HG02623 (cell line): ENCODE data around the gene ARPC4.
"Not testable (repeated sequence)": the region's sequence is repeated elsewhere in the genome, so short reads cannot be mapped to it uniquely, and the experiment has no call there.

Experiments
- ATAC-seq: cut with Tn5 transposase; IDR thresholded peaks from one replicate; pipeline ENCODE4 v1.9.1; 2021; ENCODE audit warnings: moderate library complexity; ENCODE audit not compliant: unreplicated experiment

The ARPC4 gene

DNA sequence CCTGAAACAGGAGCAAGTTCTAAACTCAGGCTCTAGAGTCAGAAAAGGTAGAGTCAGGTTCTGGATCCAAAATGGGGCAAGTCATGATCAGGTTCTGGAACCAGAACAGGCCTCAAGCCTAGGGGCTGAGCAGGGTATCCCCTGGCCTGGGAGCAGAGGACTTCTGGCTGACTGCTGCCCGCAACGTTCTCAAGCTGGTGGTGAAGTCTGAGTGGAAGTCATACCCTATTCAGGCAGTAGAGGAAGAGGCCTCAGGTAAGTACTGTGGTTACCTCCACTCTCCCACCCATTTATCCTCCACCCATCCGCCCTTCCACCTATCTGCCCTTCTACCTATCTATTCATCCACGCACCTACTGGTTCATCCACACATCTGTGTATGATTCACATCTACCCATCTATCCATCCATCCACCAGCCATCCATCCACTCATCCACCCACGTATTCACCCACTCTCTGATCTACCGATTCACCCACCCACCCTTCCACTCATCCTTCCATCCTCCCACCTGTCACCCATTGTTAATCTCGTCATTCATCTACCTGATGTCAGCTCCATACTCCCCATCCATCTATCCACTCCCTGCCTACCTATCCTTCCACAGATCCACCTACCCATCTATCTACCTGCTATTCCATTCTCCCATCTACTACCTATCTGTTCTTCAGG lies 25.9 kb downstream of the ARPC4 start:
- ATAC-seq: no peak

DNA sequence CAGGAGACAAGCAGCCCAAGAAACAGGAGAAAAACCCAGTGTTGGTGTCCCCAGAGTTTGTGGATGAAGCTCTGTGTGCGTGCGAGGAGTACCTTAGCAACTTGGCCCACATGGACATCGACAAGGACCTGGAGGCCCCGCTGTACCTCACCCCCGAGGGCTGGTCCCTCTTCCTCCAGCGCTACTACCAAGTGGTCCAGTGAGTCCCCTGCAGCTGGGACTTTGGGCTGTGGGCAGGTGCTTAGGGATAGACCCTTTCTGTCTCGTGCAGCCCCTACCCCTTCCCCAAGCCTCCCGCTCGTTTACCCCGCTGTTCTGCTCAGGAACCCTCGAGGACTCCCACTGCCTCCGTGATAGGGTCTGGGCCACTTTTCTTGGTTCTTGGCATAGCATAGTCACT lies 27.7 kb downstream of the ARPC4 start:
- no peak for ATAC-seq

DNA sequence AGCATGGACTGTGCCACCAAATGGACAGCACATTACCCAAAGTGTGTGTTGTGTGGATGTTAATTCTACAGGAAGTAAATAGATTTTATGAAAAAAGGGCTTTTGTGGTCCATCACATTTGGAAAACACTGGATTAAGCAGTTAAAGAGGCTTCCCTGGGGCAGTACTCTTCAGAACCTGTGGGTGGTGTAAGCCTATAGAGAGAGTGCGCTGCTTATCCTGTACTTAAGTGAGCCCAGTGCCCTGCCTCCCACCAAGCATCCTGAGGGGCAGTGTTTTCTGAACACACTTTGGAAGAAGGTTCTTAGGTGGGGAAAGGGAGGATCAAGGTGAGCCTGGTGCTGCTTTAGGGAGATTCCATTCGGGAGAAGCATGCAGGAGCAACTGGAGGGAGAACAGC lies 28.1 kb downstream of the ARPC4 start:
- no peak for ATAC-seq

DNA sequence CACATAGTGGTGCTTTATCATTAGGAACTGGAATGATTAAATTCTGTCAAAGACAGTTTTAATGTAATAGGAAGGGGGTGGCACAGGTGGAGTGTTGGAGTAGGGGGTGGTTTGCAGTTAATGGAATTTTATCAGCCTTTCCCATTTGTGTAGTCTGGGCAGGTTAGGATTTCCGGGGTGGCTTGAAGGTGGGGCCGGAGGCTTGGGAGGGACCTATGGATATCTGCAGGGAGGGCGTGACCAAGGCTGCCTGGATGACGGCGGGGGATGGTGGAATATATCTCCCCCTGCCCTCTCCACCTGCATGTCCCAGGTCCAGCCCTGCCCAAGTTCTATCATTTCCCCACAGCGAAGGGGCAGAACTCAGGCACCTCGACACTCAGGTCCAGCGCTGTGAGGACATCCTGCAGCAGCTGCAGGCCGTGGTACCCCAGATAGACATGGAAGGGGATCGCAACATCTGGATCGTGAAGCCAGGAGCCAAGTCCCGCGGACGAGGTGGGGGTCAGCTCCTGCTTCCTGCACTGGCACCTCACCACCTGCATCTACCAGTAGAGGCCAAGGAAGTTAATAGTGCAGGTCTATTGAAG lies 32.7 kb downstream of the ARPC4 start:
- no peak for ATAC-seq

DNA sequence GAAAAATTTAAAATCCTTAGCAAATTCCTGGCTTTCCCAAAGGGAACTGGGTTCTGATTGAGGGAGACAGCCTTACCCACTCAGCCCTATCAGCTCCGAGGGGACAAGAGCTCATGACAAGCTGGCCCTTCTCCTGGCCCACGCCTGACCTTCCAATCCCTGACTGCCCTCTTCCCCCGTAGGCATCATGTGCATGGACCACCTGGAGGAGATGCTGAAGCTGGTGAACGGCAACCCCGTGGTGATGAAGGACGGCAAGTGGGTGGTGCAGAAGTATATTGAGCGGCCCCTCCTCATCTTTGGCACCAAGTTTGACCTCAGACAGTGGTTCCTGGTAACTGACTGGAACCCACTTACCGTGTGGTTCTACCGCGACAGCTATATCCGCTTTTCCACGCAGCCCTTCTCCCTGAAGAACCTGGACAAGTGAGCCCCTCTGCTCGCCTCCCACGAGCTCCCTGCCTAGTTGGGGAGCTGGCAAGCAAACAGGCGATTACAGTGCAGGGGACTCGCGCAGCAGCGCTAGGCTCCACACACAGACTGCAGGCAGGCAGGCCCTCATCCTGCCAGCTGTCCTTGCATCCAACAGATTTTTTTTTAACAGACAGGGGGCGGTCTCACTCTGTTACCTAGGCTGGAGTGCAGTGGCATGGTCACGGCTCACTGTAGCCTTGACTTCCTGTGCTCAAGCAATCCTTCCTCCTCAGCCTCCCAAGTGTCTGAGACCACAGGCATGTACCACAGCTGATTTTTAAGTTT lies 34.1 kb downstream of the ARPC4 start:
- ATAC-seq: no peak

DNA sequence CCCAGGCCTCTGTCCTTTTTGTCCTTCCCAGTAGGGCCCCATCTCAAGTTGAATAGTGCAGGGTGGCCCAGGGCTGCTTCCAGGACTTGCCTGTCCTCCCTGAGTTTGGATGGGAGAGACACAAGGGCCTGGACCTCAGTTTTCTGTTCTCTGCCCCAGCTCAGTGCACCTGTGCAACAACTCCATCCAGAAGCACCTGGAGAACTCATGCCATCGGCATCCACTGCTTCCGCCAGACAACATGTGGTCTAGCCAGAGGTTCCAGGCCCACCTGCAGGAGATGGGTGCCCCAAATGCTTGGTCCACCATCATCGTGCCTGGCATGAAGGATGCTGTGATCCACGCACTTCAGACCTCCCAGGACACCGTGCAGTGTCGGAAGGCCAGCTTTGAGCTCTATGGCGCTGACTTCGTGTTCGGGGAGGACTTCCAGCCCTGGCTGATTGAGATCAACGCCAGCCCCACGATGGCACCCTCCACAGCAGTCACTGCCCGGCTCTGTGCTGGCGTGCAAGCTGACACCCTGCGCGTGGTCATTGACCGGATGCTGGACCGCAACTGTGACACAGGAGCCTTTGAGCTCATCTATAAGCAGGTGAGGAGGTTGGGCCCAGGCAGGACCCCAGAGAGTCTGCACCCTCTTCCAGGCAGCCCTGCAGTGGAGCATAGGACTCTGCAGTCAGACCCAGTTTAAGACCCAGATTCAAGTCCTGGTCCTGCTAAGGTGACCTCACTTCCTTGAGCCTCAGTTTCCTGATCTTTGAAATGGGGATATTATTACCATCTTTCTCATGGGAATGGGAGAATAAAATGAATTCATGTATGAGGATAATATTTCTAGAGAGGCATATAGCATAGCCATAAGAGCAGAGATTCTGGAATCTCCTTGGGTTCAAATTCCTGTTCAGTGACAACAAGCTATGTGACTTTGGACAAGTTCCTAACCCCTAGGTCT lies 36.2 kb downstream of the ARPC4 start:
- ATAC-seq: no peak

DNA sequence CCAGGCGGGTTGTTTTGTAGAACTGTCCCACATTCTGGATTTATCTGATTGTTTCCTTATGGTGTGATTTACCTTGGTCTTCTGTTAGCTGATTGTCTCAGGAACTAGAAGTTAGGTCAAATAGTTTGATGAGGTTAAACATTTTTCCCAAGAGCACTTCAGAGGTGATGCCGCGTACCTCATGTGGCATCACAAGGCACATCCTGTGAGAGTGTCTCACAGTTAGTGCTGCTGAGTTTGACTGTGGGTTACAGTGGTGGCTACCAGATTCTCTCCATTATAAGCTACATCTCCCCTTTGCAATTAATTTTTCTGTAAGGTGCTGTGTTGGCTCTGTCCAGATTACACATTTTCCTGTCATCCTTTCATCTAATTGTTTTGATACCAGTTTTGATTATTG lies 38.4 kb downstream of the ARPC4 start:
- no peak for ATAC-seq

DNA sequence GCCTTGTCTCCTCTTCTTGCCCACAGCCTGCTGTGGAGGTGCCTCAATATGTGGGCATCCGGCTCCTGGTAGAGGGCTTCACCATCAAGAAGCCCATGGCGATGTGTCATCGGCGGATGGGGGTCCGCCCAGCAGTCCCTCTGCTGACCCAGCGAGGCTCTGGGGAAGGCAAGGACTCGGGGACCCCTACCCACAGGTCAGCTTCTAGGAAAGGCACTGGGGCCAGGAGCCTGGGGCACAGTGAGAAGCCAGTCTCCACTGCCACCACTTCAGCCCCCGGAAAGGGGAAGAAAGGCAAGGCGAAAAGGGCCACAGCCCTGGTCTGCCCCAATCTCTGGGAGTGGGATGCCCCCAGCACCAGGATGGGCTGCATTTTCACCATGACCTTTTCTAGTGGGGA lies 40.2 kb downstream of the ARPC4 start:
- ATAC-seq: no peak

DNA sequence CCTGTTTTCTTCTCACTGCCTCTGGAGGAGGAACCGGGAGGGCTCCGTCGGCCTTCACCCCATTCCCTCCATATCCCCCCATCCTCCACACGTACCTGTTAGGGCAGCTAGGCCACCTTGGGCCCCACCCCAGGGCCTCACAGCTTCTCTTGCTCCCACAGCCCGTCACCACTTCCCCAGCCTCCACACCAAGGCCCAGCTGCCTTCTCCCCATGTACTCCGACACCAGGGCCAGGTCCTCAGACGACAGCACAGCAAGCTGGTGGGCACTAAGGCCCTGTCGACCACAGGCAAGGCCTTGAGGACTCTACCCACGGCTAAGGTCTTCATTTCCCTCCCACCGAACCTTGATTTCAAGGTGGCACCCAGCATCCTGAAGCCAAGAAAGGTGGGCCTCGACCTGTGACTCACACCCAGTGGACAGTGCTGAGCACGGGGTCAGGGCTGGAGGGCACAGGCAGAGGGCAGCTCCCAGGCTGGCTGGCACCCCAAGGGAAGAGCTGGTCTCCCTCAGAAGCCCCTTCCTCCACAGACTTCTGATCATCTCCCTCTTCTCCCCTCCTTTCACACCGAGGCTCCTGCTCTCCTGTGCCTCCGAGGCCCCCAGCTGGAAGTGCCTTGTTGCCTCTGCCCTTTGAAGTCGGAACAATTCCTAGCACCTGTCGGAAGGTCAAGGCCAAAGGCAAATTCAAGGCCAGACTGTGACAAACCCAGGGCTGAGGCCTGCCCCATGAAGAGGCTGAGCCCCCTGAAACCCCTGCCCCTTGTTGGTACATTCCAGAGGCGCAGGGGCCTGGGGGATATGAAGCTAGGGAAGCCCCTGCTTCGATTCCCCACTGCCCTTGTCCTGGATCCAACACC lies 41.9 kb downstream of the ARPC4 start:
- ATAC-seq: no peak

DNA sequence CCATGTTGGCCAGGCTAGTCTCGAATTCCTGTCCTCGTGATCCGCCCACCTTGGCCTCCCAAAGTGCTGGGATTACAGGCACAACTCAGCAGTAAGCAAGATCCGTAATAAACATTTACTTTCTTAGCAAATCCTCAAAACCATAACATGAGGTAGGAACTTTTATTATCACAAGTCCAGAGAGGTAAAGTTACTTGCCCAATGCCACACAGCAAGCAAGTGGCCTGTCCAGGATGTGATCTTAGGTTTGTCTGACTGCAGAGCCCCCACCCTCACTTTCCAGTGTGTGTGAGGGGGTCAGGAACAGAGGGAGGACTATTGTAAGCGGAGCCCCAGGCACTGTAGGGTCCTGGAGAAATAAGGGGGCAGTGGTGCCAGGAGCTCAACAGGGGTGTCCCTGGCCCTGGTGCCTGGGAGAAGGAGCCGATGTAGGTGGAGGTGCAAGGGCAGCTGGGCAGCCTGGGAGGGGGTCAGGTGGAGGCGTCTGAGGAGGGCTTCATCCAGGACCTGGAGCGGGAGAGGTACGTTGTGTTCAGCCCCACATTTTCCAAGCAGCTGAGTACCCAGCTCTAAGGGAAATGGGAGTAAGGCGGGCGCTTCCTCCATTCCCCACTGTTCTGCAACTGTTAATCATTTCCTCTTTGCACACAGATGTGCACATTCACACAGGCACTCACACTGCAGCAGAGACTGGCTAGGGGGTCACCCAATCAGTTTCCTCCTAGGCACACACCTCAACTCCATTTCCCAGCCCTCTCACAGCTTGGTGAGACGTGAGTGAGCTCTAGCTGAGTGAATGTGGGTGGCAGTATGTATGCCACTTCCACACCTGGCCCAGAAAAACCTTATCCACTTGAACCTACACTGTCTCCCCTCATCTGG lies 45.1 kb downstream of the ARPC4 start:
- no peak for ATAC-seq

DNA sequence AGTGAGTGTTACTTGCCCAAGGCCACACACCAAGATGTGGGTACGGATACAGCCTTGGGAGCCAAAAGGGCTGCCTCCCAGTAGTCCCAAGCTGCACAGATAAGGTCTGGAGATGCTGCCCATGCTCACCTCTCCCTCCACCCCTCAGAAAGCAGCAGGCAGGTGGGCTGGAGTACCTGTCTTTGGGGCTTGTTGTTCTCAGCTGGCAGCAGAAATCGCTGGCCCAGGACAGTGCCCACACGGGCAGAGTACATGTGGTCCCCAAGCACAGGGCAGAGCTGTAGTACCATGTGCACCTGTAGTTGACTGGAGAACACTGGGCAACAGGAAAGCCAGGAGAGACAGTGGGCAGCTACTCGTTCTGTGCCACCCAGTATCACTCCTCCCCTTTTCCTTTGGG lies 46.0 kb downstream of the ARPC4 start:
- ATAC-seq: no peak

DNA sequence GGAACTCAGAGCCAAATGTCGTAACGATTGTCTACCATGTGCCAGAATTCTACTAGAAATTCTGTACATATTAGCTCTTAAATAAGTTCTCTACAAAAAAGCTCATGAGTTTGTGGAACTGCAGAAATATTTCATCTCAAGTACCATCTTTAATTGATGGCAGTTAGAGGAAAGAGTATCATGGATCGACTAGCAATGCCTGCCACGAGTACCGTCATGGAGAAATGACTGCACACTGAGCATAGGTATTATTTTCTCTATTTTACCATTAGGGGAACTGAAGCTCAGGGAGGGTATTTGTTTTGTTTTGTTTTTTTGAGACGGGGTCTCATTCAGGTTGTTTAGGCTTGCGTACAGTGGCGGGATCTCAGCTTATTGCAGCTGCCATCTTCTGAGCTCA lies 48.1 kb downstream of the ARPC4 start:
- no peak for ATAC-seq

DNA sequence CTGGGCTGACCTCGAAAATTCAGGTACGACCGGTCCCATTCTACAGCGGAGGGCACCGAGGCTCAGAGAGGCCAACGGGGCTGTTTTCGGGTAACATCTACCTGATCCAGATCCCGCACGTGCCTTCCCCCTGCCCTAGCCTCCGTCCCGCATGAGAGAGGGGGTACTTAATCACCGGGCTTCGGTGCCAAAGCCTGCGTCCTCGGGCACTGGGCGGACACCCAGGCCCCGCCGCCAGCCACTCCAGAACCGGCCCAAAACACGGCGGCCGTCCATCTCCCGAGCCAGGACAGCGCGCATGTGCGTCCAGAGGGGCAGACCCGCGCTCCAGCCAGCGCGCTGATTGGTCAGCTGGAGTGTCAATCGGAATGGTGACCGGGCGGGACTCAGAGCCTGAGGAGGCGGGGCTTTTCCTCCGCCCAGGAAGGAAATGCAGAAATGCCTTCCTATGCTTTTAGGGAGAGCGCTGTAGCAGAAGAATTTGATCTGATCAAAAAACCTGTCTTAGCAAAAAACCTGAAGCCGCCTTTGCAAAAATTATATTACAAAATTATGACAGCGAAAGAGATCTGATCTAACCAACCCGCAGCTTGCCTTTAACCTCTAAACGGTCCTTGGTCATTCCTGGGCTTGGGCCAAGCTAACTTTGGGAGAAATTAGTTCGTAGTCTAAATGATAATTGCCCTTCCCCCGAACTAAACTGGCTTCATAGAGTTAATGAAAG lies 51.0 kb downstream of the ARPC4 start, which contains the start of gene RPUSD3:
Gene RPUSD3 (minus strand): TSS at position 294 of the 724 bp plus-strand sequence. CDS start 18 bp downstream, at position 276.
- ATAC-seq: peak; percentile 95

DNA sequence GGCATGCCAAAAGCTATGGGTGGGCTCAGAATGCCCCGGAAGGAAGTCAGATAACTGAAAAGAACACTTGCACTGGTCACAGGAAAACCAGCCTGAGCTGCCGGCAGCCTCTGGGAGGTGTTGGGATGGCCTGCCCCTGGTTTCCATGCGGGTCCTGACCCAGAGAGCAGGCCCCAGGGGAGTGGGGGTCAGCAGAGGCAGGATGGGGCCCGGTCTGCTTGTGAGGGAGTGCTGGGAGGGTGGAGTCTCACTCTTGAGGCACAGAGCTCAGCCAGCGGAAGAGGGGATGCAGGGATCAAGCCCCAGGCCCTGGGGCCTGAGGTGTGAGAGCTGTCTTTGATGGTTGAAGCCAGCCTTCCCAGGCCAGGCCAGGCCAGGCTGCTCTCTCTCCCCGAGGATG lies 53.3 kb downstream of the ARPC4 start:
- ATAC-seq: no peak

DNA sequence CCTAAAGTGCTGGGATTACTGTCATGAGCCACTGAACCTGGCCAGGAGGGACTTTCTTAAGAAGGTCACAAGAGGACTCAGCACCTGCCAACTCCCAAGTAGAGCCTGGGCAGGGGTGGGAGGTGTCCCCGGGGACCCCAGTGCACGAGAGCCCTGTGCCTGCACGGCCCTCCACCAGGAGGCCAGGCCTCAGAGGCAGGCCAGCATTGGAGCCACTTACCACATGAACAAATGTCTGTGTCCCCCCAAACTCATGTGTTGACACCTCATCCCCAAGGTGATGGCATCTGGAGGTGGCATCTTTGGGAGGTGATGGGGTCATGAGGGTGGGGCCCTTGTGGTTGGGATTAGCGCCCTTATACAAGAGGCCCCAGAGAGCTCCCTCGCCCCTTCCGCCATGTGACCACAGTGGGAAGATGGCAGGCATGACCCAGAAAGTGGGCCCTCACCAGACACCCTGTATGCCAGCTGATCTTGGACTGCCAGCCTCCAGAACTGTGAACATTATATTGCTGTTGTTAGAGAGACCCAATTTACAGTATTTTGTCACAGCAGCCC lies 54.1 kb downstream of the ARPC4 start:
- no peak for ATAC-seq

DNA sequence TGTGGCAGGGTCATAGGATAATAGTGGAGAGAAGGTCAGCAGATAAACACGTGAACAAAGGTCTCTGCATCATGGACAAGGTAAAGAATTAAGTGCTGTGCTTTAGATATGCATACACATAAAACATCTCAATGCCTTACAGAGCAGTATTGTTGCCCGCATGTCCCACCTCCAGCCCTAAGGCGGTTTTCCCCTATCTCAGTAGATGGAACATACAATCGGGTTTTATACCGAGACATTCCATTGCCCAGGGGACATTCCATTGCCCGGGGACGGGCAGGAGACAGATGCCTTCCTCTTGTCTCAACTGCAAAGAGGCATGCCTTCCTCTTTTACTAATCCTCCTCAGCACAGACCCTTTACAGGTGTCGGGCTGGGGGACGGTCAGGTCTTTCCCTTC lies 55.0 kb downstream of the ARPC4 start:
- ATAC-seq: not testable (repeated sequence)

DNA sequence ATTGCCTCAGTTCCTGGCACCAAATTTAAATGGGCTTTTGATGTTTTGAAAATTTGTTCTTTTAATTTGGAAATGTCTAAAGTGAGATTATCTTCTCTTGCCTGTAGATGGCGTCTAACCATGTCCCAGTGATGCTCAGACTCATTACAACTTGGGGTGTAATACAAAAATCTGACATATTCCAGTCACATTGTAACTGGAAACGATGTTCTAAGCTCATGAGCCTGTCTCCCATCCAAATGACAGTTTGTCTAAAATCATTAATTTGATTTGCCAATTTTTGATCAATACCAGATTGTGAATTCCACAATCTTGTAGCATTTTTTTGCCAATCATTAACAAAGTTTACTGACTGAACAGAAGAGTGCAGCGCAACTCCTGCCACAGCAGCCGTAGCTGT lies 56.0 kb downstream of the ARPC4 start:
- not testable (repeated sequence) for ATAC-seq

DNA sequence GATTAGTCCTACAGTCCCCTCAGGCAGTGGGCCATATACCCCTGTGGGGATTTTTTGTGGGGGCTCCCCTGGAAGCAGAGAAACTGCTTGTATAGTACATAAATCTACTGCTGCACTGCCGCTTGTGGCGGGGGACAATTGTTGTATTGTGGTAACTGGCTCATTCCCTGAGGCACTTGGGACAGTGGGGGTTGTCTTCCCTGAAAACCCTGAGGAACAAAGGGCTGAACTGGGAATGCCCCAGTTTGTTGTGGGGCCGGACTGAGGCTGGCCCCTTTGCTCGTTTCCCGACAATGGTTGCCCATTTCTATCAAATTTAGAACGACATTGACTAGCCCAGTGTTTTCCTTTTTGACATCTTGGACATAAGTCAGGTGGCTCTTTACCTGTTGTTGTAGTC lies 58.5 kb downstream of the ARPC4 start:
- not testable (repeated sequence) for ATAC-seq
